Fibroblast of the aortic adventitia (primary cell): ENCODE data around the gene TMEM198. TPM values are rescaled to one million over a fixed set of nuclear protein-coding genes. Genes with fewer than 3 reads are reported as not detected.

Experiments
- DNase-seq: peaks from one replicate; pipeline ENCODE4 v3.0.0-alpha.2; 2010; ENCODE audit warnings: low read depth
- H3K4me3 ChIP-seq: 2 replicates; pipeline ENCODE4 v1.5.1; 2011; ENCODE audit warnings: low read depth, mild to moderate bottlenecking, control low read depth, low read length, moderate library complexity
- total RNA-seq: library from RNA; depleted of rRNA; stranded (reverse); fragments of >200 nt; gene quantifications from 2 replicates; pipeline ENCODE4 v1.2.3, GENCODE V29; 2012; ENCODE audit warnings: low replicate concordance
- TF ChIP-seq, protein P1 (sequence below): IDR thresholded peaks from 2 replicates; pipeline ENCODE4 v1.5.1; 2011; ENCODE audit warnings: mild to moderate bottlenecking, low read length, control low read depth, inconsistent platforms; ENCODE audit not compliant: insufficient read depth

Gene TMEM198
- total RNA-seq, 1 donor = 1.1 TPM

- TF ChIP-seq, protein P1, sequence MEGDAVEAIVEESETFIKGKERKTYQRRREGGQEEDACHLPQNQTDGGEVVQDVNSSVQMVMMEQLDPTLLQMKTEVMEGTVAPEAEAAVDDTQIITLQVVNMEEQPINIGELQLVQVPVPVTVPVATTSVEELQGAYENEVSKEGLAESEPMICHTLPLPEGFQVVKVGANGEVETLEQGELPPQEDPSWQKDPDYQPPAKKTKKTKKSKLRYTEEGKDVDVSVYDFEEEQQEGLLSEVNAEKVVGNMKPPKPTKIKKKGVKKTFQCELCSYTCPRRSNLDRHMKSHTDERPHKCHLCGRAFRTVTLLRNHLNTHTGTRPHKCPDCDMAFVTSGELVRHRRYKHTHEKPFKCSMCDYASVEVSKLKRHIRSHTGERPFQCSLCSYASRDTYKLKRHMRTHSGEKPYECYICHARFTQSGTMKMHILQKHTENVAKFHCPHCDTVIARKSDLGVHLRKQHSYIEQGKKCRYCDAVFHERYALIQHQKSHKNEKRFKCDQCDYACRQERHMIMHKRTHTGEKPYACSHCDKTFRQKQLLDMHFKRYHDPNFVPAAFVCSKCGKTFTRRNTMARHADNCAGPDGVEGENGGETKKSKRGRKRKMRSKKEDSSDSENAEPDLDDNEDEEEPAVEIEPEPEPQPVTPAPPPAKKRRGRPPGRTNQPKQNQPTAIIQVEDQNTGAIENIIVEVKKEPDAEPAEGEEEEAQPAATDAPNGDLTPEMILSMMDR = no peak
- no peak overlapping the region for H3K4me3 ChIP-seq
- no peak for DNase-seq
These were observed 9.7 kb upstream of the TMEM198 start for GRCh38 chr2:219533930-219534661.

DNA sequence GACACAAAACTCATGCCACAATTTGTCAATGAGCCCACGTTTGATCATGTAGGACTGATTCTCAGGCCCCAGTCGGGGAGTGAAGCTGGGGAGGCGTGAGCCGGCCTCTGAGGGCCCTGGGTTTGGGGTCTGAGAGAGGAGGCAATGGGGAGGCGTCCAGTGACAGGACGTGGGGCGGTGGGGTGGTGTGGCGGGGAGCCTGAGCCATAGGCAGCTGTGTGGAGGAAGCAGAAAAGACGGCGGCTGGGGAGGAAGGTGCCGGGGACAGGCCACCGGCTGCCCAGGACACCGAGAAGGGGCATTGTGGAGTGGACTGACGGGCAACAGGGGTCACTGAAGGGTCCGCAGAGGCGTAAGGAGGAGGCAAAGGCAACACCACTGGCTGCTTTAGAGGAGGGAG lies 7.4 kb upstream of the TMEM198 start:
- no peak overlapping the region for H3K4me3 ChIP-seq
- TF ChIP-seq, protein P1 = no peak
- no peak for DNase-seq

- H3K4me3 ChIP-seq = no peak overlapping the region
- no peak for DNase-seq
- TF ChIP-seq, protein P1 = no peak
These were observed 6.9 kb upstream of the TMEM198 start for GRCh38 chr2:219536967-219537366.

DNA sequence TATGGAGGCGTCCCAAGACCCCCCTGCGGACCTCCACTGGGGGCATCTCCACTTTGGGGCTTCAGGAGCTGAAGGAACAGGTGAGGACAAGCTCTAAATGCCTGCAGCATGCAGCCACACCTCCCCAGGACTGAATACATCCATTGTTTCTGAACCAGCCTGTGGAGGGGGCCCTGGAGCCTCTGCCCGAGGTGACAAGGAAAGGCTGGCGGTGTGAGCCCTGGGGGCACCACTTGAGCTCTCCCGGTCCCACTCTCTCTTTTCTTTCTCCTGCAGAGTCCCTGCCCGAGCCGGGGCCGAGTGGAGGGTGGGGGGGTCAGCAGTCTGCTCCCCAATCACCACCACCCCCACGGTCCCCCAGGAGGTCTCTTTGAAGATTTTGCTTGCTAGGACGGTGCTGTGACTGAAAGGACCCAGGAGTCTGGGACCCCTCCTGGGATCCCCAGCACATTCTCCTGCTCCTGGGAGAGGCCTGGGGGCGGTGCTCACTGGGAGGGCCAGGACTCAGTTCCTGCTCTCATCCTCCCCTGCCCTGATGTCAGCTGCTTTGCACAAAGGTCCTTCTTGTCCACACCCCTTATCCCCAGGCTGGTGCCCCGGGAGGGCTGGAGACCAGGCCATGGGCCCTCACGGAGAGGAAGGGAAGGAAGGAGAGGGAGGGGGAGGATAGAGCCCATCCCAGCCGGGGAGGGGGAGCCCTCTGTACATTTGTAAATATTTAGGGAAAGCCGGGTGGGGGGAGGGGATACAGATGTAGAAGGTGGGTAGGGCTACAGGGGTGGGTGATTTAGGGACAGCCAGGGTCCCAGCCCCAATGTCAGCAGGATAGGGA lies 6.0 kb upstream of the TMEM198 start:
- no peak for DNase-seq
- H3K4me3 ChIP-seq = no peak overlapping the region
- TF ChIP-seq, protein P1 = no peak

GRCh38 chr2:219538504-219538951 lies 5.3 kb upstream of the TMEM198 start:
- no peak for DNase-seq
- H3K4me3 ChIP-seq = no peak overlapping the region
- TF ChIP-seq, protein P1 = no peak

DNA sequence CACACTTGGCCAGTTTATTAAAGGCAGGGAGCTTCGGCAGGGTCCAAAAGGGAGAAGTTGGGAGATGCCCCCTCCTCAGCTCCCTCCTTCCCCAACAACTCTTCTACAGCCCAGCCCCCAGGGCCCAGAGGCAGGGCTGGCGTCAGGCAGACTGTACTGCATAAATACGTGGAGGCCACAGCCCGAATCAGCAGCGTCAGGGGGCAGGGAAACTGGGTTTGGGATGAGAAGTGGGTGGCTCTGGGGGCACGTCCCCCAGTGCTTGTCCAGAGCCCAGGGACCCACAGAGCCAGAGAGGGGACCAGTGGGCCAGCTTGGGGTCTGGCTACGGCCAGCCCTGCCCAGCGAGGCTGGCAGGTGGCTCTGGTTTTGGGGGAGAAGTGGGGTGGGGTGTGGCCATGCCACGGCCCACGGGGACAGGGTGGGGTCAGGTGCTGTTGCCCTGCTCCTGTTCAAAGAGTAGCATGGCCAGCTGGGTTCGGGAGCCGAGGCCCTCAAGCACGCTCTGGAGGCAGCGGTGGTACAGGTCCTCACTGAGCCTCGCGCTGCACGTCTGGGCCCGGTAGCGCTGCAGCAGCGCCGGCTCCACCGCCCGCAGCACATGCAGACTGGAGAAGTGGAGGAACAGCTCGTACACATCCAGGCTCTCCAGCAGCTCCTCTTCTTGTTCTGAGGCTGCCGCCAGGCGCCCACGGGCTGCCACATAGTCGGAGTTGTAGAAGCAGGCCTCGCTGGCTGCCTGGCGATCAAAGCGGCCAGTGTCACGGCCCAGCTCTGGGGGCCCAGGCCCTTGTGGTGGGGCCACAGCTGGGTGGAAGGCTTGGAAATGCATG lies 4.7 kb upstream of the TMEM198 start:
- TF ChIP-seq, protein P1 = no peak

More for the DNA sequence above, 4.7 kb upstream of the TMEM198 start:
- DNase-seq = no peak
- no peak overlapping the region for H3K4me3 ChIP-seq
